HL-60 (cell line): ENCODE measurements around the gene NRIP1.

Experiments used
- DNase-seq, 2 experiments: peaks; one replicate each; pipeline ENCODE4 v3.0.0-alpha.2; 2010 to 2020; ENCODE audit warnings: low read depth in 1 of 2, low spot score in 1 of 2
- H3K27ac ChIP-seq: fragments of 250-450 bp; sonication (Bioruptor Pico); replicated peaks from 2 replicates; pipeline ENCODE4 v1.5.1; 2020; ENCODE audit warnings: mild to moderate bottlenecking, moderate library complexity
- H3K27me3 ChIP-seq: fragments of 250-450 bp; sonication (Bioruptor Pico); 2 replicates; pipeline ENCODE4 v1.5.1; 2021; ENCODE audit warnings: mild to moderate bottlenecking, moderate library complexity; ENCODE audit not compliant: insufficient read depth, poor library complexity, severe bottlenecking
- H3K4me3 ChIP-seq: replicated peaks from 2 replicates; pipeline ENCODE4 v1.5.1; 2011; ENCODE audit warnings: mild to moderate bottlenecking, control low read depth, low read length; ENCODE audit not compliant: insufficient read depth
- CTCF ChIP-seq: IDR thresholded peaks from one replicate; pipeline ENCODE4 v1.5.1; 2011; ENCODE audit warnings: low read length, control low read depth, inconsistent platforms; ENCODE audit not compliant: insufficient read depth
- GABPA ChIP-seq: IDR thresholded peaks from 2 replicates; pipeline ENCODE4 v1.6.1; 2012; ENCODE audit warnings: low read depth
- POLR2AphosphoS5 ChIP-seq: IDR thresholded peaks from 2 replicates; pipeline ENCODE4 v1.6.1; 2012; ENCODE audit warnings: low read depth
- REST ChIP-seq: IDR thresholded peaks from 2 replicates; pipeline ENCODE4 v1.6.1; 2012; ENCODE audit warnings: low read depth; ENCODE audit not compliant: insufficient replicate concordance
- SPI1 ChIP-seq: IDR thresholded peaks from 2 replicates; pipeline ENCODE4 v1.6.1; 2012; ENCODE audit warnings: low read depth, mild to moderate bottlenecking, borderline replicate concordance

NRIP1 gene

GRCh38 chr21:15000081-15000480 is 64.7 kb downstream of the NRIP1 start:
- Histone ChIP-seq H3K27me3 (no peaks in the 10 kb centered on the region), H3K4me3 (no peak overlapping the region), H3K27ac (no peak overlapping the region)
- no peak for DNase-seq
- TF ChIP-seq SPI1 (no peak), GABPA (no peak), POLR2AphosphoS5 (no peak), CTCF (no peak)

GRCh38 chr21:14998784-14999183 is 66.0 kb downstream of the NRIP1 start:
- H3K4me3 ChIP-seq: no peak overlapping the region
- no peak for DNase-seq
- TF ChIP-seq GABPA: no peak
- TF ChIP-seq CTCF: no peak
- TF ChIP-seq REST: no peak
- no peak for TF ChIP-seq SPI1
- TF ChIP-seq POLR2AphosphoS5: no peak
- H3K27ac ChIP-seq: no peak overlapping the region
- H3K27me3 ChIP-seq: no peaks in the 10 kb centered on the region

- Histone ChIP-seq H3K4me3 (no peak overlapping the region), H3K27ac (no peak overlapping the region), H3K27me3 (no peaks in the 10 kb centered on the region)
- no peak for TF ChIP-seq GABPA
- no peak for TF ChIP-seq POLR2AphosphoS5
- TF ChIP-seq CTCF: no peak
- no peak for TF ChIP-seq SPI1
- TF ChIP-seq REST: no peak
- no peak for DNase-seq
These were observed 66.5 kb downstream of the NRIP1 start for GRCh38 chr21:14998336-14998735.
